Measurements from ENCODE around the gene CASR.
A peak's percentile ranks its signal among the peaks of the same experiment; 100 is the strongest.

The CASR gene

GRCh38 chr3:122253581-122253980 is 70.1 kb downstream of the CASR start:
- no peak for DNase-seq (ENCODE audit: low read depth in 2 of 2)
- H3K4me3 ChIP-seq (replicated peaks in 1 of 2; ENCODE audit: low read depth in 2 of 2, low read length in 2 of 2): no peak overlapping the region
- TF ChIP-seq CTCF (IDR thresholded peaks at IDR 0.05; ENCODE audit: low read depth, low read length): no peak

- H3K4me3 ChIP-seq (replicated peaks in 1 of 2; ENCODE audit: low read depth in 2 of 2, low read length in 2 of 2): no peak overlapping the region
- no peak for DNase-seq (ENCODE audit: low read depth in 2 of 2)
- TF ChIP-seq CTCF (IDR thresholded peaks at IDR 0.05; ENCODE audit: low read depth, low read length): no peak
Measured at GRCh38 chr3:122255757-122256439, 72.4 kb downstream of the CASR start.

GRCh38 chr3:122257644-122258364 is 74.3 kb downstream of the CASR start:
- no peak overlapping the region for H3K4me3 ChIP-seq (replicated peaks in 1 of 2; ENCODE audit: low read depth in 2 of 2, low read length in 2 of 2)
- no peak for TF ChIP-seq CTCF (IDR thresholded peaks at IDR 0.05; ENCODE audit: low read depth, low read length)
- DNase-seq (ENCODE audit: low read depth in 2 of 2): no peak

- peak; percentile 71 to 73 for DNase-seq (ENCODE audit: low read depth in 2 of 2)
- no peak overlapping the region for H3K4me3 ChIP-seq (replicated peaks in 1 of 2; ENCODE audit: low read depth in 2 of 2, low read length in 2 of 2)
- TF ChIP-seq CTCF (IDR thresholded peaks at IDR 0.05; ENCODE audit: low read depth, low read length): peak; percentile 71
Measured at GRCh38 chr3:122258757-122259371, 75.4 kb downstream of the CASR start.

GRCh38 chr3:122260206-122260605 is 76.7 kb downstream of the CASR start:
- no peak for TF ChIP-seq CTCF (IDR thresholded peaks at IDR 0.05; ENCODE audit: low read depth, low read length)
- H3K4me3 ChIP-seq (replicated peaks in 1 of 2; ENCODE audit: low read depth in 2 of 2, low read length in 2 of 2): no peak overlapping the region
- no peak for DNase-seq (ENCODE audit: low read depth in 2 of 2)

GRCh38 chr3:122263058-122263457 is 79.6 kb downstream of the CASR start:
- no peak for DNase-seq (ENCODE audit: low read depth in 2 of 2)
- H3K4me3 ChIP-seq (replicated peaks in 1 of 2; ENCODE audit: low read depth in 2 of 2, low read length in 2 of 2): no peak overlapping the region
- no peak for TF ChIP-seq CTCF (IDR thresholded peaks at IDR 0.05; ENCODE audit: low read depth, low read length)

Measured in cardiac fibroblast (primary cell).